Tibial artery (tissue), 4 donors: ENCODE measurements around the gene RAD18.

Experiments
- DNase-seq, 2 donors: peaks; one replicate each; pipeline ENCODE4 v3.0.0-alpha.2; 2019
- H3K27ac ChIP-seq, 2 donors: fragments of 200-600 bp; sonication (generic) in 1 of 2; 1 replicate in 1 of 2; 2 replicates in 1 of 2; pipeline ENCODE4 v1.5.1; 2018 to 2019; ENCODE audit warnings: mild to moderate bottlenecking in 1 of 2
- H3K27me3 ChIP-seq, 2 donors: fragments of 200-600 bp; sonication (generic) in 1 of 2; one replicate each; pipeline versions ENCODE4 v1.5.1 to v1.6.0; 2016 to 2019
- H3K36me3 ChIP-seq, 3 donors: fragments of 200-600 bp; sonication (generic) in 2 of 3; one replicate each; pipeline ENCODE4 v1.5.1; 2016 to 2019; ENCODE audit warnings: mild to moderate bottlenecking in 2 of 3
- H3K4me1 ChIP-seq, 4 donors: fragments of 200-600 bp; sonication (generic) in 2 of 4; 1 replicate in 3 of 4; 2 replicates in 1 of 4; pipeline ENCODE4 v1.5.1; 2016 to 2019
- H3K4me3 ChIP-seq, 2 donors: fragments of 200-600 bp; sonication (generic) in 1 of 2; 1 replicate in 1 of 2; 2 replicates in 1 of 2; pipeline ENCODE4 v1.5.1; 2018 to 2019; ENCODE audit warnings: mild to moderate bottlenecking in 2 of 2
- H3K9me3 ChIP-seq, 3 donors: fragments of 200-600 bp; sonication (generic) in 1 of 3; one replicate each; pipeline ENCODE4 v1.5.1; 2016 to 2019
- intact Hi-C: fragments of 100-400 bp; cut with DNase I; formaldehyde crosslinking; loops from one replicate; pipeline ENCODE4 v1.15.0; 2023; ENCODE audit warnings: low total_unique reads
- TF ChIP-seq, protein P1 (sequence below), 2 experiments: fragments of 200-600 bp in 1 of 2; fragments of 450-650 bp in 1 of 2; IDR thresholded peaks; one replicate each; pipeline ENCODE4 v1.5.1; 2017 to 2019; ENCODE audit warnings: antibody characterized with exemption in 2 of 2, mild to moderate bottlenecking in 1 of 2, moderate library complexity in 1 of 2

RAD18 gene

DNA sequence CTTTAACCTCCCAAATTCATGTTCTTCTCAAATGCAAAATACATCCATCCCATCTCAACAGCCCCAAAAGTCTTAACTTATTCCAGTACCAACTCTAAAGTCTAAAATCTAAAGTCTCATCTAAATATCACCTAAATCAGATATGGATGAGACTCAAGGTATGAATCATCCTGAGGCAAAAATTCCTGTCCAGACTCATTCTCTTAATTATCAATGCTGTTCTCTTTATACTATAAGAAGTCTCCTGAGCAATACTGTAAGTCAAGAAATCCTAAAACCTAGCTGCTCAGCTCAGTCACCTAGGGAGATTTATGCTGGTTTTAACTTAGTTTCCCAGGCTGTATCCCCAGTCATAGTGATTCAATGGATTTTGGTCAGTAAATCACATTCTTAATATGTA is 11.1 kb downstream of the RAD18 start:
- Histone ChIP-seq H3K9me3 (no peaks in the 10 kb centered on the region), H3K27ac (no peak overlapping the region), H3K27me3 (no peaks in the 10 kb centered on the region), H3K36me3 (peaks cover 0 to 10% (median 0%) of the 10 kb centered on the region in 3 donors), H3K4me1 (no peaks in the 10 kb centered on the region), H3K4me3 (no peak overlapping the region)
- TF ChIP-seq, protein P1, sequence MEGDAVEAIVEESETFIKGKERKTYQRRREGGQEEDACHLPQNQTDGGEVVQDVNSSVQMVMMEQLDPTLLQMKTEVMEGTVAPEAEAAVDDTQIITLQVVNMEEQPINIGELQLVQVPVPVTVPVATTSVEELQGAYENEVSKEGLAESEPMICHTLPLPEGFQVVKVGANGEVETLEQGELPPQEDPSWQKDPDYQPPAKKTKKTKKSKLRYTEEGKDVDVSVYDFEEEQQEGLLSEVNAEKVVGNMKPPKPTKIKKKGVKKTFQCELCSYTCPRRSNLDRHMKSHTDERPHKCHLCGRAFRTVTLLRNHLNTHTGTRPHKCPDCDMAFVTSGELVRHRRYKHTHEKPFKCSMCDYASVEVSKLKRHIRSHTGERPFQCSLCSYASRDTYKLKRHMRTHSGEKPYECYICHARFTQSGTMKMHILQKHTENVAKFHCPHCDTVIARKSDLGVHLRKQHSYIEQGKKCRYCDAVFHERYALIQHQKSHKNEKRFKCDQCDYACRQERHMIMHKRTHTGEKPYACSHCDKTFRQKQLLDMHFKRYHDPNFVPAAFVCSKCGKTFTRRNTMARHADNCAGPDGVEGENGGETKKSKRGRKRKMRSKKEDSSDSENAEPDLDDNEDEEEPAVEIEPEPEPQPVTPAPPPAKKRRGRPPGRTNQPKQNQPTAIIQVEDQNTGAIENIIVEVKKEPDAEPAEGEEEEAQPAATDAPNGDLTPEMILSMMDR (IDR thresholded peaks at IDR 0.05): no peak
- DNase-seq: no peak
- intact Hi-C loops: no loop called here

DNA sequence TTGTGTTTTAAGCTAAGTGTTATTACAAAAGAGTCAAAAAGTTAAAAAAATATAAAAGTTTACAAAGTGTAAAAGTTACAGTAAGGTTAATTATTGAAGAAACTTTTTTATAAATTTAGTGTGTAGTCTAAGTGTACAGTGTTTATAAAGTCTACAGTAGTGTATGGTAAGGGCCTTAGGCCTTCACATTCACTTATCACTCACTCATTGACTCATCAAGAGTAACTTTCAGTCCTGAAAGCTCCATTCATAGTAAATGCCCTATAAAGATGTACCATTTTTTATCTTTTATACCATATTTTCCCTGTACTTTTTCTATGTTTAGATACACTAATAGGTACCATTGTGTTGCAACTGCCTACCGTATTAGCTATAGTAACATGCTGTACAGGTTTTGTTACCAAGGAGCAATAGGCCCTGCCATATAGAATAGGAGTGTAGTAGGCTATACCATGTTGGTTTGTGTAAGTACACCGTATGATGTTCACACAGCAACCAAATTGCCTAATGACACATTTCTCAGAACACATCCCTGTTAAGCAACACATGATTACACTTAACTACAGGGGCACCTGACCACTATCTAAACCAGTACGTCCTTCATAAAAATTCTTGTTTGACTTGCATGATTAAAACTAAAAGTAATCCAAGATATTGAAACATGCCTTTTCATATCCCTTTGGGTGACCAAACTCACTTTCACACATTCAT is 17.2 kb downstream of the RAD18 start:
- DNase-seq: no peak
- intact Hi-C loops: no loop called here
- Histone ChIP-seq H3K27me3 (no peaks in the 10 kb centered on the region), H3K36me3 (peaks cover 16 to 39% (median 25%) of the 10 kb centered on the region in 3 donors), H3K27ac (no peak overlapping the region), H3K9me3 (no peaks in the 10 kb centered on the region), H3K4me3 (no peak overlapping the region), H3K4me1 (no peaks in the 10 kb centered on the region)
- TF ChIP-seq, protein P1 (IDR thresholded peaks at IDR 0.05): no peak

DNA sequence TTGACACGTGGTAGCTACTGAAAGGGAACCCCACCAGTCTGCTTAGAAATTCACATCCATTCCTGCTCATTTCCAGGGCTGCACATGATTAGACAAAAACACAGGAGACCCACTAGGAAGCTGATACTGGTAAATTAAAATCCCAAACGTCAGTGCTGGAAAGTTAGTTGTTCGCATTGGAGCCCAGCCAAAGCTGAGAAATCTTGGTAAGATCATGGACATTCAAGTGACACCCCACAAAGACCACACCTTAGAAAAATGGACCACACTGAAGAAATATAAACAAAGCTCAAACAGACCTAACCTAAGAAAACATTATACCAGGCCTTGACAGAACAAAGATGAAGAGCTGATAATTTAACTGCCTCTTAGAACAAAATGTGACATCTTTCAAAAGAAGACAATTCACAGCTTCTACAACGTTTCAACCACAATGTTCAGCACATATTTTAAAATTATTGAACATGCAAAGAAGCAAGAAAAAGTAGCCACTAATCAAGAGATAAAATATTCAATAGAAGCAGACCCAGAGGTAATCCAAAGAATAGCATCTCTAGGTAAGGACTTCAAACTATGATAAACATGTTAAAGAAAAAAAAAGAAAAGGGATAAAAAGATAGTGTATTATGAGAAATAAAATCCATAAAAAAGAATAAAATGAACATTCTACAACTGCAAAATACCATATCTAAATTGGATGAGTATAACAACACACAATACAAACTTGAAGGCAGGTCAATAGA is 20.4 kb downstream of the RAD18 start:
- Histone ChIP-seq H3K4me3 (no peak overlapping the region), H3K4me1 (no peaks in the 10 kb centered on the region), H3K36me3 (peaks cover 23 to 46% (median 33%) of the 10 kb centered on the region in 3 donors), H3K27ac (no peak overlapping the region), H3K27me3 (no peaks in the 10 kb centered on the region), H3K9me3 (no peaks in the 10 kb centered on the region)
- DNase-seq: no peak
- TF ChIP-seq, protein P1 (IDR thresholded peaks at IDR 0.05): no peak
- intact Hi-C loops: no loop called here

DNA sequence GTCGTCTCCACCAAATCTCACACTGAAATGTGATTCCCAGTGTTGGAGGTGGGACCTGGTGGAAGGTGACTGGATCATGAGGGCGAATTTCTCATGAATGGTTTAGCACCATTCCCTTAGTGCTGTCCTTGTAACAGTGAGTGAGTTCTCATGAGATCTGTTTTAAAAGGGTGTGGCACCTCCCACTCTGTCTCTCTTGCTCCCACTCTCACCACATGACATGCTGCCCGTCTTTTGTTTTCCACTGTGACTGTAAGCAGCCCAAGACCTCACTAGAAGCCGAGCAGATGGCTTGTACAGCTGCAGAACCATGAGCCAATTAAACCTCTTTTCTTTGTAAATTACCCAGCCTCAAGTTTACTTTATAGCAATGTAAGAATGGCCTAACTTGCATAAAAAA is 21.2 kb downstream of the RAD18 start:
- Histone ChIP-seq H3K27ac (no peak overlapping the region), H3K27me3 (no peaks in the 10 kb centered on the region), H3K36me3 (peaks cover 23 to 46% (median 30%) of the 10 kb centered on the region in 3 donors), H3K4me1 (peaks cover 0 to 5% (median 0%) of the 10 kb centered on the region in 4 donors), H3K9me3 (no peaks in the 10 kb centered on the region), H3K4me3 (no peak overlapping the region)
- DNase-seq: no peak
- TF ChIP-seq, protein P1 (IDR thresholded peaks at IDR 0.05): no peak
- intact Hi-C loops: no loop called here

DNA sequence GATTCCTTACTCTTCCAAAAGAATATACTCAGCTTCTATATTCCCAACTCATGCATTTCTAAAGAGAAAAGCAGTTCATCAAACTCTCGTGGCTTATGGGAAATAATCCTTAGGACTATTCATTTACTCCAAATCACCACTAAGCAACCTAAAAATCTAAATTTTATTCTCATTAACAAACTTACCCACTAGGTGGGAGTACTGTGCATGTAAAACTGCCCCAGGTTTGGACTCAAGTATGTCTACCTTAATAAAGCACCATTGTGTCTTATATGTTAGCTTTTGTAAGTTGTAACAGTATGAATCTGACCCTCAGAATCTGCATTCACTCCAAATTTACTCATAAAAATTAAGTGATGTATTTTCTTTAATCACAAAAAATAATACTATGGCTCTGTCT is 25.3 kb downstream of the RAD18 start:
- no peaks in the 10 kb centered on the region for H3K27me3 ChIP-seq
- peaks cover 16 to 21% (median 18%) of the 10 kb centered on the region in 3 donors for H3K36me3 ChIP-seq
- TF ChIP-seq, protein P1 (IDR thresholded peaks at IDR 0.05): no peak
- H3K4me3 ChIP-seq: no peak overlapping the region
- no peaks in the 10 kb centered on the region for H3K9me3 ChIP-seq
- peaks cover 0 to 5% (median 0%) of the 10 kb centered on the region in 4 donors for H3K4me1 ChIP-seq
- H3K27ac ChIP-seq: no peak overlapping the region
- DNase-seq: no peak
- intact Hi-C loops: no loop called here
